Panc1 (cell line): ENCODE data around the gene CUL1.

Source experiments
- CTCF ChIP-seq: fragments of 450-650 bp; IDR thresholded peaks from 2 replicates; pipeline ENCODE4 v1.5.1; 2017; ENCODE audit warnings: mild to moderate bottlenecking
- POLR2AphosphoS5 ChIP-seq: IDR thresholded peaks from 2 replicates; pipeline ENCODE4 v1.6.1; 2012; ENCODE audit warnings: mild to moderate bottlenecking, low read depth, low read length, moderate library complexity
- REST ChIP-seq, 2 experiments: IDR thresholded peaks; 2 replicates each; pipeline ENCODE4 v1.6.1; 2011 to 2012; ENCODE audit warnings: low read depth in 2 of 2, control low read depth in 1 of 2, low read length in 1 of 2, mild to moderate bottlenecking in 1 of 2, moderate library complexity in 1 of 2; ENCODE audit not compliant: insufficient read depth in 1 of 2

- no peak for TF ChIP-seq CTCF
- TF ChIP-seq REST (IDR thresholded peaks at IDR 0.05; ENCODE audit: insufficient read depth in 1 of 2, low read depth in 2 of 2, low read length in 1 of 2), result no peak
- TF ChIP-seq POLR2AphosphoS5, result no peak
Observed at GRCh38 chr7:148790850-148791249, 92.1 kb downstream of the CUL1 start.
